Activated CD4-positive, alpha-beta T cell treated with anti-CD3 and anti-CD28 coated beads, Interleukin-2, amount 50 U/mL, for 24 hours (primary cell): ENCODE results near the gene ST6GALNAC2.
A peak's percentile ranks its signal among the peaks of the same experiment; 100 is the strongest.
"Not testable (repeated sequence)": the region's sequence is repeated elsewhere in the genome, so short reads cannot be mapped to it uniquely, and the experiment has no call there.

Source experiments
- DNase-seq, 2 donors: peaks; one replicate each; pipeline ENCODE4 v3.0.0-alpha.2; 2020; ENCODE audit warnings: low read depth in 1 of 2, low spot score in 1 of 2

ST6GALNAC2 gene

DNA sequence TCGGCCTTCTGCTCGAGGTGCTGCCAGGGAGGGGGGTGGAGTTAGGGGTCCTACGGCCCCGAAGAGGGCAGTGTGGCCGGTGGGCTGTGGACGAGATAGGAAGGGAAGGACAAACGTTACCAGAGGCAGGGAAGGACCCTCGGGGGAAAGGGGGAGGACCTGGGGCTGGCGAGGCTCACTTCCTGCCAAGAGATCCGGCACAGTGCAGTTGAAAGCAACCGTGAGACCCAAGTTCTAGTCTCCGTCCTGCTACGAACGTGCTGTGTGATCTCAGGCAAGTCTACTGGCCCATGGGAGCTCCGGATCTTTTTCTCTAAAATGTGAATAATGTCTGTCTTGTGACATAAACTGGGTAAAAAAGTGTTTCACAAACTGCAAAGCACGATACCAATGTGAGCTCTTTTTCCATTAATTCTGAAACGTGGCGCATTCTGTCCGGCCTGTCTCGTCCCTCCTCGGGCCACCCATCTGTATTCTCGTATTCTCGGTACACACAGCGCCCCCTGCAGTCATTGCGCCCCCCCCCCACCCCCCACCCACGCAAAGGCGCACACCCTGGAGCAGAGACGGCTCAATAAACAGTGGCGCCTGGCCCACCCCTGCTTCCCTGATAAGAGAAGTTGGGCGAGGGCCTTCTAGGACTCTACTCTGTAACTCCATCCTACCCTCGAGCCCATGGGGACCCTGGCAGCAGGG lies 57.0 kb downstream of the ST6GALNAC2 start:
- DNase-seq = no peak

DNA sequence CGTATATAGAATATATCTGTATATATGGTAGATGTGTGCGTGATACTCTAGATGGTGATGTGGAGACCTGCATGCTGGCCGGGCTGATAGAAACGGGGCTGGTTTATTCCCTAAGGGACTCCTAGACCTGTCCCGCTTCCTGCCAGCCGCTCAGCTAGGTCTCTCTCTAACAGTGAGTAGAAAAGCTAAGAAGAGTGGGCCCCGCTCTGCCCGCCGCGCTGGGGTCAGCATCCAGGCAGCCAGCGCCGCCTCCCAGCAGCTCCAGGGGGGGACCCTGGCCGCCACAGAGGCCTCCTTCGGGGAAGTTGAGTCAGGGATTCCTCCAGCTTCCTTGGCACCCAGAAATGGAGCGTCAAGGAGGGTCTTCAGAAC lies 57.5 kb downstream of the ST6GALNAC2 start:
- no peak for DNase-seq

DNA sequence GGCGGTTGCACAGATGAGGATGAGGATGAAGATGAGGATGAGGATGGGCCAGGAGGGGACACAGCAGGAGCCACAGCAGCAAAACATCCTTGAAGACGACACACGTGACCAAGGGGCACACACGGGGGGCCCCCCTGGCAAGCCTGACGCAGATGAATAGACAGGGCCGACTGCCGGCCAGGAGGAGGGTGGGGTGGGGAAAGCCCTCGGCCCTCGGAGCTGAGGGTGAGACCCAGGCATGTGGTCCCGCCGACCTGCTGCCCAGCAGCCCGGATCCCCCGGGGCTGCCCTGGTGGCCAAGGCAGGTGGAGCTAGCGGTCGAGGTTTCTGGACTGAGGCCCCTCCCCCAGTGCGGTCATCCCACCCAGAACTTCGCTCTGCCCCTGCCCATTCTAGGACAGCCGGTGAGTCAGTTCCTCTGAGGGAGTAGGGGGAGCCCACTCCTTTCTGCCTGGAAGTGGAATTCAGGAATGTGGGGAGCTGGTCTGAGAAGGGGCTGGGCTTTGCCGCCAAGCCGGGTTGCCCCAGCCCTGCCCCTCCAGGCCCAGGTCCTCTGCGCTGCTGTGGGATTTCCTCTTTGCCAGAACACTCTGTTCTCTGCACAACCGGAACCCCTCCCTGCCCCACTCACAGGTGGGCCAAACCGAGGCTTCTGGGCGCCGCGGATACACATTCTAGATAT lies 58.1 kb downstream of the ST6GALNAC2 start:
- DNase-seq = peak in 1 of 2 donors; percentile 9

DNA sequence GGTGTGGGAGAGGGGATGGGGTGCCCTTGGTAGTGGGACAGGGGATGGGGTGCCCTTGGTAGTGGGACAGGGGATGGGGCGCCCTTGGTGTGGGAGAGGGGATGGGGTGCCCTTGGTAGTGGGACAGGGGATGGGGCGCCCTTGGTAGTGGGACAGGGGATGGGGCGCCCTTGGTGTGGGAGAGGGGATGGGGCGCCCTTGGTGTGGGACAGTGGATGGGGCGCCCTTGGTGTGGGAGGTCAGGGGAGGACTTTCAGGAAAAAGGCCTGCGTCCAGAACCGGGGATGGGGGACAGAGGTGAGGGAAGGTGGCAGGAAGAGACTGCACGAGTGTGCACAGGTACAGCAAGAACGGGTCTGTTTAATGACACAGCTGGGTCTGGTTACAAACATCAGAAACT lies 58.6 kb downstream of the ST6GALNAC2 start:
- not testable (repeated sequence) for DNase-seq

DNA sequence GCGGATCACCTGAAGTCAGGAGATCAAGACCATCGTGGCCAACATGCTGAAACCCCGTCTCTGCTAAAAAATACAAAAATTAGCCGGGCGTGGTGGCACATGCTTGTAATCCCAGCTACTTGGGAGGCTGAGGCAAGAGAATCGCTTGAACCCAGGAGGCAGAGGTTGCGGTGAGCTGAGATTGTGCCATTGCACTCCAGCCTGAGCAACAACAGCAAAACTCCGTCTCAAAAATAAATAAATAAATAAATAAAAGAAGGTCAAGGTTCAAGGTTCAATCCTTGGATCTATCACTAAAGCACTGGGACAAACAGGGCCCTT lies 60.2 kb downstream of the ST6GALNAC2 start:
- DNase-seq = not testable (repeated sequence)

DNA sequence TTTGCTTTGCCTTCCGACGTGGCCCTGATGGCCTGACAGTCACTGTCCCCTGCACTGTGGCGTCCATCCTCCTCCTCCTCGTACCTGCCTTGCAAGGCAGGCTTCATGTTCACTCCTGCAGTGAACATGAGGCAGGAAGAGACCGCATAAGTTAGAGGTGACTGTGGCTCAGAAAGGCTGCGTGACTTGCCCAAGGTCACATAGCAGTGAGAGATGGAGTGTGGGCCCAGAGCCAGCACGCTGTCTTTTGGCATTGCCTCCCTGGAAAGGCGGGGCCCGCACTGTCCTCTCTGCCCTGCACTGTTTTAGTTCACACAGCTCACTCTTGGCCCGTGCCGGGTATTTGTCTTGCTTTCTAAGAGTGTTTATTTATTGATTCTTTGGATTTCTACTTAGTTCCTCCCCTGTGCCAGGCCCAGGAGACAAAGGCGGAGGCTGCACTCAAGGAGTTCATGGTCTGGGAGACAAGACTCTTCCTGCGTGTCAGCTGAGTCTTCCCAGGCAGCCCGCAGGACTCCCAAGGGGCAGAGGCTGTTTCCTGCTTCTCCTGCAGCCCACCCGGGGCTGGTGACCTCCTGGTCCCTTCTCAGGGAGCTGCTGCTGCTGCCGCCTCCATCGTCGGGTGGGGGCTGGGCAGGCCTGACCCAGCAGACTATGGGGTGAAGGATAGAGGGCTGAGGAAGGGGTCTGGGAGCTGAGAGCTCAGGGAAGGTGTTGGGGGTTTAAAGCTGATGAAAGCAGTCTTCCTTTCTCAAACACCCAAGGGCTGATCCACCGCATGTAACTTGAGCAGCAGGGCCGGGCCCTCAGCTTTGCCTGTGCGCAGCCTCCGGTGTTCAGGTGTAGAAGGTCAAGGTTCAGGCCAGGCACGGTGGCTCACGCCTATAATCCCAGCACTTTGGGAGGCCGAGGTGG lies 60.8 kb downstream of the ST6GALNAC2 start:
- no peak for DNase-seq

DNA sequence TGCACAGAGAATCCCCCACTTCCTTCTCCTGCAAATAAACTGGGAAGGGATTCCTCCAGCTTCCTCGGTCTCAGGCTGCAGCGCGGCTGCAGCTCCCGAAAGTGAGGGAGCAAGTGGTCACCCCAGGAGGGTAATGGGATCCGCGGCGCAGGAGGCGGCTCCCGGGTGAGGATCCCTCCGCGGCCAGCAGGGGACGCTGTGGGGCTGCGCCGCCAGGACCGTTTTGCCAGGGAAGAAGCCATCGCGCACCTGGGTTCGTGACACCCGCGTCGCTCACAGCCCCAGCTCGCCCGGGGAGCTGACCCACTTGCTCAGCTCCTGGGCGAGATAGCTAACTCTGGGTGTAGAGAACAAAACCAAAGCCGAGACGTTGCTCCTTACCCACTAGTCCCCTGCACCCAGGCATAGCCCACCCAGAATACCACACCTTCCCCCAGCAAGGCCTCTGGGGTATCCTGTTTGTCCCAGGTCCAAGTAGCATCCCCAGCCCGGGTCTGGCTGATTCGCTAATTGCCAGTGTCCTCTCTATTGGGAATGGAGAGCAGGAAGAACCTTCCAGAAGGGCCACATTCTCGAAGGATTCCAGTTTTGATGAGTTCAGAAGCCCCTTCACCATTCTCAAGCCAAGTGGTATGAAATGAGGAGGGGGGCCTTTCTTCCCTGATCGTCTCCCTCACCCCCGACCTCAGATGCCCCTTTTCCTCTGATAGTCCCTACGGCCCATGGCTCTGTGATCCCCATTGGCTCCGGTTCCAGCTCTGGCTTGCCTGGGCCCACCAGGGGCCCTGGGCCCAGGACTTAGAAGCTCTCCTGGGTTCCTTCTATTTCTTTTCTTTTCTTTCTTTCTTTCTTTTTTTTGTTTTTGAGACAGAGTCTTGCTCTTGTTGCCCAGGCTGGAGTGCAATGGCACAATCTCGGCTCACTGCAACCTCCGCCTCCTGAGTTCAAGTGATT lies 62.3 kb downstream of the ST6GALNAC2 start:
- peak; percentile 69 to 76 for DNase-seq

DNA sequence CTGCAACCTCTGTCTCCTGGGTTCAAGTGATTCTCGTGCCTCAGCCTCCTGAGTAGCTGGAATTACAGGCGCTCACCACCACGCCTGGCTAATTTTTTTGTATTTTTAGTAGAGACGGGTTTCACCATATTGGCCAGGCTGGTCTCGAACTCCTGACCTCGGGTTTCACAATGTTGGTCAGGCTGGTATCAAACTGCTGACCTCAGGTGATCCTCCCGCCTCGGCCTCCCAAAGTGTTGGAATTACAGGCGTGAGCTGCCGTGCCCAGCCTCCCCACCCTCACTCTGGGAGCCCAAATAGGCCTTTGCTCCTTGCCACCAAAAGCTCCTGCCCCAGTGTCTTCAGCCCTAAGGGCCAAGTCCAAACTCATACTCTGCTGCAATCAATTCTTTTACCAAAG lies 64.0 kb downstream of the ST6GALNAC2 start:
- not testable (repeated sequence) for DNase-seq

DNA sequence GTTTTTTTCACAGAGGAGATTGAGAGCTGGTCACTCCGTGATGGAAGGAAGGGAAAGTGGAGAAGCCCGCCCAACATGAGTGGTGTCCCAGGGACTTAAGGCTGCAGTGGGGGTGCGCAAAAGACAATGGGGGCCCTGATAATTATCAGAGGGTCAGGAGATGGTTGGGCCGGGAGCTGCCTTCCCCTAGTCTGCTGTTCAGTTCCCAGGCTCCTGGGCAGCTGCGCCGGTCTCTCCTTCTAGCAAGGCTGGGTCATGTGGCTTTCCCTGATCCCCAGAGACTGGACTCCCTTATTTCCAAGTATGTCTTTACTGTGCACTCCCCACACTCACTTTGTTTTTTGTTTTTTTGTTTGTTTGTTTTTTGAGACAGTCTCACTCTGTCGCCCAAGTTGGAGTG lies 64.4 kb downstream of the ST6GALNAC2 start:
- DNase-seq = no peak

DNA sequence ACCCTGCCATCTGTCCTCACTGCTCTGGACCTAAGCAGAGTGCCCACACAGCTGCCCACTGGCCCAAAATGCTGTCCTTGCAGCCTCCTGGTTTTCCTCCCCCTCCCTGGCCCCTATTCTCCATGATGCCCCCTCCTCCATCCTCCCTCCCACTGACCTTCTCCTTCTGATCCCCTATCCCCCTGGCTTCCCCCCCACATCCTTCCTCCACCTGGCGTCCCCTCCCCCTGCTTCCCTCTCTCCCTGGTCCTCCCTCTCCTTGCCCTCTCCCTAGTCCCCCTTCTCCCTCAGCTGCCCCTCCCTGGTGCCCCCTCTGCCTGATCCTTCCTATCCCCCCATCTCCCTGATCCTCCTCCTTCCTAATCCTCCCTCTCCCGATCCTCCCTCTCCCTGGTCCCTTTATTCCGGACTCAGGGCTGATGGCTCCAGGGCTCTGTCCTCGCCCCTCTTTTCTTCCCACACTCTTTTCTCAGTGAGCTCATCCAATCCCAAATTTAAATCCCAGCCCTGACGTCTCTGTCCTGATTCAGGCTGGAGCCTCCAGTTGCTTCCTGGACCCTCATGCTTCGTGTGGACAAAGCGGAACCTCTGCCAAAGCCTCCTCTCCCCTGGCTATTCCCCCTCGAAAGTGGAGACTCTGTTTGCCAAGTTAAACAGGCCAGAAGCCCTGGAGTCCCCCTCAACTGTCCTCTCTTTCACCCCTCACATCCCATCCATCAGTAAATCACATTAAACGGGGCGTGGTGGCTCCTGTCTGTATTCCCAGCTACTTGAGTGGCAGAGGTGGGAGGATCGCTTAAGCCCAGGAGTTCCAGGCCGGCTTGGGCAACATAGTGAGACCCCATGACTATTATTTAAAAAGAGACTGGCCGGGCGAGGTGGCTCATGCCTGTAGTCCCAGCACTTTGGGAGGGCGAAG lies 66.4 kb downstream of the ST6GALNAC2 start:
- DNase-seq = no peak

DNA sequence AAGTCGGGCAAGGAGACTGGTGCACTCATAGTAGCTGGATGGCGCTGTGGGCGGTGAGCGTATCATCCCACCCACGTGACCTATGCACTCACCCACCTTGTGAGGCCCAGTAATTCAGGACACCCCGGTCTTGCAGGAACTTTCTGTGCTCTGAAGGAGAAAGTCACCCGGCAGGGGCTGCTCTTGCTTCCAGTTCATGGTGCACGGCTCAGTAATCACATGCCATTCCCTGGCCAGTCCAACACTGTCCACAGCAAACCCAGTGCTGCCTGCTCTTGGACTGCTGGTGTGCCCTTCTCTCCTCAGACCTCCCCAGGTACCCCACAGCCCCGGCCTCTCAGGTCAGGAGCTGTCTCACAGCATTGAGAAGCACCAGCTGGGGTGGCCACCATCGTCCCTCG lies 68.0 kb downstream of the ST6GALNAC2 start:
- no peak for DNase-seq
